HG03280 (cell line): ENCODE data around the gene ATP9B.
"Not testable (repeated sequence)": the region's sequence is repeated elsewhere in the genome, so short reads cannot be mapped to it uniquely, and the experiment has no call there.

ENCODE experiments used
- ATAC-seq: cut with Tn5 transposase; IDR thresholded peaks from one replicate; pipeline ENCODE4 v1.9.1; 2021; ENCODE audit warnings: mild to moderate bottlenecking, moderate library complexity; ENCODE audit not compliant: unreplicated experiment

The ATP9B gene

DNA sequence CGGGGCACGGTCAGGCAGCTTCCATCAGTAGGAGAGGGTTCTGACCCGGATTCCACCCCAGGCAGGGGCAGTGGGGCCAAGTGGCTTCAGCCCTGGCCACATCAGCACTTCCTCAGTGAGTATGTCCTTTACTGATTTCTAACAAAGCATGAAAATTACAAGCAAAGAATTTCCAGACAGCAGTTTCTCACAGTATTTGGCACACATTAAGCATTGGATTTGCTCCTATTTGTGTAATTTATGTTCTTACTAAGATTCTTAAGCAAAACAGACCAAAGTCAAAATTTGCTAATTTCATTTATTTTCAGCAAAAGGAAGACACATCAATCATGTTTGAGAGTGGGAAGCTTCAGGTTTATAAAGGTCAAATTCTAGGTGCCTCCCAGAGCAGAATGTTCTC lies 253.2 kb downstream of the ATP9B start:
- no peak for ATAC-seq

DNA sequence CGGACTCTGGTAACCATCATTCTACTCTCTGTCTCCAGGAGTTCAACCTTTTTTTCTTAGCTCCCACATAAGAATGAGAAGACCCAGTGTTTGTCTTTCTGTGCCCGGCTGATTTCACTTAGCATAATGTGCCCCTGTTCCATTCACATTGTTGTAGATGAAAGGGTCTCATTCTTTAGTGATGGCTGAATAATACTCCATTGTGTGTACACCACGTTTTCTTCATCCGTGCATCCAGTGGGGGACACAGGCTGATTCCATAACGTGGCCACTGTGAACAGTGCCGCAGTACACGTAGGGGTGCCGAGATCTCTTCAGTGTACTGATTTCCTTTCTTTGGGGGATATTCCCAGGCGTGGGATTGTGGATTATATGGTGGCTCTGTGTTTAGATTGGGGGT lies 254.3 kb downstream of the ATP9B start:
- ATAC-seq, result no peak

DNA sequence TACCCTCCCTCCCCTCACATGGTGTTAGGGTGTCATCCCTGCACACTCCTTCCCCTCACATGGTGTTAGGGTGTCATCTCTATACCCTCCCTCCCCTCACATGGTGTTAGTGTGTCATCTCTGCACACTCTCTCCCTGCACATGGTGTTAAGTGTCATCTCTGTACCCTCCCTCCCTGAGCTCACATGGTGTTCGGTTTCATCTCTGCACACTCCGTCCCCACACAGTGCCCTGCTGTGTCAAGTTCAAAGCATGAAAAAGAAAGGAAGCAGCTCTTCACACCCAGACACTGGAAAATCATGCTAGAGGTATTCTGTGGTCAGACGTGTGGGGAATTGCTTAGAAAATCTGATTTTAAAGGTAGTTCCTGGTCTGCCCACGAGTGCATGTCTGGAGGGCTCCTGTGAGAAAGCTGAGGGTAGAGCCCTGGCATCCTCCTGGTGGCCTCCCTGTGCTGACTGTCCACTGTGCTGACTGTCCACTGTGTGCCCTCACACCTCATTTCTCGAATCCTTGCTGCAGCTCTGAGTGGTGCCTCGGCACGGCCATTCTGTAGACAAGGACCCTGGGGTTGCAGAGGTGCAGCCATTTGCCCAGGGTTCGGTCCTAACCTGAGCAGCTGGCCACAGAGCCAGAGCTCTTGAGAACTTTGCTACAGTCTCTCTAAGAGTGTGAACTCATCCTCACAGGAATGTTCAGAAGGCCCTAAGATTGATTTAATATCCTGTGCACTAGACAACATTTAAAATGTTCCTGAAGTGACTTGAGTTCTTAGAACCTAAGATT lies 257.4 kb downstream of the ATP9B start:
- no peak for ATAC-seq

DNA sequence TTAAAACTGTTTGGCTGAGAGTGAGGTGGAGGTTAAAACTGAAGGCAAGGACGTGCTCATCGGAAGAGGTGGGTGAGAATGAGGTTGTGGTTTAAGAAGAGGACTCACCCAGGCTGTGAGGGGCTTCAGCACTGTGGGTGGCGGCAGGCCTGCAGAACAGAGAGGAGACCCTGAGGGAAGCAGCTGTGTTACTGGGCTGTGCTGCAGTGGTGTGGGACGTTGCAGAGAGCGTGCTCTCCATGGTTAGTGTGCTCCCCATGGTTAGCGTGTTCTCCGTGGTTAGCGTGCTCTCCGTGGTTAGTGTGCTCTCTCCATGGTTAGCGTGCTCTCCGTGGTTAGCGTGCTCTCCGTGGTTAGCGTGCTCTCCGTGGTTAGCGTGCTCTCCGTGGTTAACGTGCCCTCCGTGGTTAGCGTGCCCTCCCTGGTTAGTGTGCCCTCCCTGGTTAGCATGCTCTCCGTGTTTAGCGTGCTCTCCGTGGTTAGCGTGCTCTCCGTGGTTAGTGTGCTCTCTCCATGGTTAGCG lies 258.1 kb downstream of the ATP9B start:
- no peak for ATAC-seq

DNA sequence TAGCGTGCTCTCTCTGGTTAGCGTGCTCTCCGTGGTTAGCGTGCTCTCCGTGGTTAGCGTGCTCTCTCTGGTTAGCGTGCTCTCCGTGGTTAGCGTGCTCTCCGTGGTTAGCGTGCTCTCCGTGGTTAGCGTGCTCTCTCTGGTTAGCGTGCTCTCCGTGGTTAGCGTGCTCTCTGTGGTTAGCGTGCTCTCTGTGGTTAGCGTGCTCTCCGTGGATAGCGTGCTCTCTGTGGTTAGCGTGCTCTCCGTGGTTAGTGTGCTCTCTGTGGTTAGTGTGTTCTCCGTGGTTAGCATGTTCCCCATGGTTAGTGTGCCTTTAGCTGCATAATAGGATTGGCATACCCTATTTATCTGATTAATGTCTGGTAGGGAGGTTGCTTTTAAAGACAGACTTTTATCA lies 258.7 kb downstream of the ATP9B start:
- ATAC-seq, result not testable (repeated sequence)

DNA sequence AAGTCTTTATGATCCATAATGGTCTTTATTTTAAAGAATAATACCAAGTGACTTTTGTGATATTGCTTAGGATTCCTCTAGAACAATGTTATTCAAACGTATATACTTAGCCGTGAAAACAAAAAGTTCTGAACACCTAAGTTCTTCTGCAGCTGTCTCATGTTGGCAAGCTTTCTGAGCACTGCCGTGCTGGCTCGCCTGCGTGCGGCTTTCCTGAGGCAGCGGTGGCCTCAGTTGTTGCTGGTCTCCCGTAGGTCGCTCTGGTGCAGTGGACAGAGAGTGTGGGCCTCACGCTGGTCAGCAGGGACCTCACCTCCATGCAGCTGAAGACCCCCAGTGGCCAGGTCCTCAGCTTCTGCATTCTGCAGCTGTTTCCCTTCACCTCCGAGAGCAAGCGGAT lies 259.7 kb downstream of the ATP9B start:
- no peak for ATAC-seq

DNA sequence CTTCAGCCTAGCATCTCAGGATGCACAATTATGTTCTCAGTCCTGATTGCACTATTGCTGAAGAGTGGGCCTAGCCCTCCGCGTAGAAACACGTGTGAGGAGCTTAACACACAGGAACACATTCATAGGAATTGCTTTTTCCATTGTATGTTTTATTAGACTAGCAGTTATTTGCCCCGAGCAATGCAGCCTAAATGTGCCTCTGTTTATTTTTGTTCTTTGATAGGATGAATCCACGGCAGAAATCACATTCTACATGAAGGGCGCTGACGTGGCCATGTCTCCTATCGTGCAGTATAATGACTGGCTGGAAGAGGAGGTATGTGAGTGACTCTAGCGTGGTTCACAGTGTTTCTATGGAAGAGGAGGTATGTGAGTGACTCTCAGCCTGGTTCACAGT lies 260.6 kb downstream of the ATP9B start:
- ATAC-seq, result no peak

DNA sequence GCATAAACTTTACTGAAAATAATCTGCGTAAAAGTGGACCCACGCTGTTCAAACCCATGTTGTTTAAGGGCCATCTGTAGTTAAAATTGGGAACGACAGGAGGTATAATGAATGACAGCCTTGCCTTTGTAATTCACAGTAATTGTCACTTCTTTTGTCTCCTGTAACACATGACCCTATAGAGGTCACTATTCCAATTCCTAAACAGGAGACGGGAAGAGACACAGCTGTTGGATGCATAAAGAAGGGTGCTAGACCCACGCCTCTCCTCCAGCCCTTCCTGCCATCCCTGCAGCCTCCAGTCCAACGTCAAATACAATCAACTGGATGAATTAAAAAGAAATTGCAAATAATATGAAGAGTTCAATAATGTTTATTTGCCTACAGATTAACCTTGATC lies 263.5 kb downstream of the ATP9B start:
- ATAC-seq, result no peak

DNA sequence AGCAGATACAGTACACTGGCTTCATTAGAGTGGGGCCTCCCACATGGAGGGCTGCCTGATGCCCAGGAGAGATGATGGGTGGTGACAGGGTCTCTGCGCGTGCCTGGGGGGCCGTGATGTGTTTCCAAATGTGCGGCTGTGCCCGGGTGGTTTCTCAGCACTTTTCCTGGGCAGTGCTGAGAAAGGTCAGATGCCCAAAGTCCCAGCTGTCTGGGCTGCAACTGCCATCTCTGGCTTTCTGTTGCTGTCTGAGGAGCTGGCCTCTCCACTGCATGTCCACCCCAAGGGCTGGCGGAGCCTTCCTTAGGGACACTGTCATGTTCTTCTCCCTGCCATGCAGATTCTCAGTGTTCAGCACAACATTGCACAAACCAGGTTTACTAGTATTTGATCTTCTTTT lies 263.9 kb downstream of the ATP9B start:
- no peak for ATAC-seq

DNA sequence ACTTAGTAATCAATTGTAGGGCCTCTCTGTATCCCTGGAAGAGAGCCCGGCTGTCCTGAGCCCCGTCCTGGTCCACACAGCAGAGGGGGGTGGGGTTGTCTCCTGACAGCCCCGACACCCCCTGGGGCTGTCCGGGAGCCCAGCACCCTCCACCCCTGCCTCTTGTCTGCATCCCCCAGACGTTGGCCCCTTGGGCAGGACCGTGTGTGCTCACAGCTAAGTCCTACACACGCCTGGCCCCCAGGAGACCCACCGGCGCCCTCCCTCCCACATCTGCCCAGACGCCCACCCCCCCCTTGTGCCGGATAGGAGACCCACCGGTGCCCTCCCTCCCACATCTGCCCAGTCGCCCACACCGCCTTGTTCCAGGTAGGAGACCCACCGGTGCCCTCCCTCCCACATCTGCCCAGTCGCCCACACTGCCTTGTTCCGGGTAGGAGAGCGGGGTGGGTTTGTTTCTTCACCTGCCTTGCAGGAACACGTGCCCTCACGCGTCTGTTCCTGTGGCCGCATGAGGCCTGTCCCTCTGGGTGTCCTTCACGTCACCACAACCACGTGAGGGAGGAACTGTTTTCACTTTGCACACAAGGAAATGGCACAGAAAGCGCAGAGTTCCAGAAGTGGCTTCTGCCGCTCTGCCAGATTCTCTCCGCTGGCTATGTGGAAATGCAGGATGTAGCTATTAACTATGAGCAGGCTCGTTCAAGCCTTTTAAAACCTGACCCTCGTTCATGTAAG lies 265.5 kb downstream of the ATP9B start:
- no peak for ATAC-seq

DNA sequence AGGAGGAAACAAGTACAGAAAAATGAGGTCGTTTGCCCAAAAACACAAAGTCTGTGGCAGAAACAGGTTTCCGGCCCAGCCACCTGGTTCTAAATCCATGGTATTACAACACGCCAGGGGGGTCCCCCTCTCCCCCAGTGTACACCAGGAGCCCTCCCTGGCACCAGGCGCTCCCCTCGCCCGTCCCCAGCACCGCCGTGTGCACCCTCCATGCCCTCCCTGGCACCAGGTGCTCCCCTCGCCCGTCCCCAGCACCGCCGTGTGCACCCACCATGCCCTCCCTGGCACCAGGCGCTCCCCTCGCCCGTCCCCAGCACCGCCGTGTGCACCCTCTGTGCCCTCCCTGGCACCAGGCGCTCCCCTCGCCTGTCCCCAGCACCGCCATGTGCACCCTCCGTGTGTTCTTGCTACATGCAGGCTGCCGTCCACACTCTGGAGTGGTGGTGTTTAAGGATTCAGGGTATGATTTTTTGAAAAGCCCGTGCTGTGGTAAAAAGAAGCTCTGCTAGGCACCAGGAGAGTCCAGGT lies 266.7 kb downstream of the ATP9B start:
- ATAC-seq, result no peak

DNA sequence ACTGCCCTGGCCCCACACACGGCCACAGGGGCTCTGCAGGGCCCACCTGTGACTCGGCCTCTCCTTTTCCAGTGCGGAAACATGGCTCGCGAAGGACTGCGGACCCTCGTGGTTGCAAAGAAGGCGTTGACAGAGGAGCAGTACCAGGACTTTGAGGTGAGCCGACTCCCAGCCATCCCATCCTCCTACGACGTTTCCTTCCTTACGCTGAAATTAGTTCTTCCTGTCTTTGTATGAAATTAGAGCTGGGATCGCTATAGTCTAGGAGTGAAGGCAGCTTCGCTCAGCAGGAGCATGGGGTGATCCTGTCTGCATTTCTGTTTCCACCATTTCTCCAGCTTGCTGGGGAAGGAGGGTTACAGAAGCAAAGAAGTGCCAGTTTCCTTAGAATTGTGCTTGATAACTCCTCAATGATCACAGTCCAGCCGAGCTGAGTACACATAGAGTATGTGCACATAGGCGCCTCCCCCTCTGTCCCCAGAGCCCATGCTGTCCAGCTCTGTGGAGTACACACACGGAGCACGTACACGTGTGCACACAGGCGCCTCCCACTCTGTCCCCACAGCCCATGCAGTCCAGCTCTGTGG lies 267.5 kb downstream of the ATP9B start:
- no peak for ATAC-seq

DNA sequence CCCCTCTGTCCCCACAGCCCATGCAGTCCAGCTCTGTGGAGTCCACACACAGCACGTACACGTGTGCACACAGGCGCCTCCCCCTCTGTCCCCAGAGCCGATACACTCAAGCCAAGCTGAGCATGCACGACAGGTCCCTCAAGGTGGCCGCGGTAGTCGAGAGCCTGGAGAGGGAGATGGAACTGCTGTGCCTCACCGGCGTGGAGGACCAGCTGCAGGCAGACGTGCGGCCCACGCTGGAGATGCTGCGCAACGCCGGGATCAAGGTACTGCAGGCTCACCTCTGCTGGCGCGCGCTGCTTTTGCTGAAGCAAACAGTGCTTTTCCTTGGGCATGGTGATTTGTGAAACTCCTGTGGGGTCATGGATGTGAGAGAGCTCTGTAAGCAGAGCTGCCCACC lies 268.0 kb downstream of the ATP9B start:
- no peak for ATAC-seq

DNA sequence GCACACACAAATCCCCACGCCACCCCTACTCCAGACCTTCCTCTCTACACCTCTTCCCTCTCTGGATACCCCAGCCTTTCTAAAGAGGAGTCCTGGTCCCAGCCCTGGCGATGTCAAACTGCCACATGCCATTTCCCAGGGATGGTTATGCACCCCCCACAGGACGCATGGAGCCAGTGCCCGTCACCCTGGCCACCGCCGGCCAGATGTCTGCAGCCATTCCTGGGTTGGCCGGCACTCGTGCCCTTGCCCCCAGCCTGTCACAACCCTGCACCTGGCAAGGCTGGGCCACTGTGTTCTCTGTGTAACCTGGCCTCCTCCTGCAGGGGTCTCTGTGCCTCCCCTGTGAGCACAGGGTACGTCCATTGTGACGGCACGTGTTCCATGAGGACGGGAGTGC lies 268.4 kb downstream of the ATP9B start:
- no peak for ATAC-seq

DNA sequence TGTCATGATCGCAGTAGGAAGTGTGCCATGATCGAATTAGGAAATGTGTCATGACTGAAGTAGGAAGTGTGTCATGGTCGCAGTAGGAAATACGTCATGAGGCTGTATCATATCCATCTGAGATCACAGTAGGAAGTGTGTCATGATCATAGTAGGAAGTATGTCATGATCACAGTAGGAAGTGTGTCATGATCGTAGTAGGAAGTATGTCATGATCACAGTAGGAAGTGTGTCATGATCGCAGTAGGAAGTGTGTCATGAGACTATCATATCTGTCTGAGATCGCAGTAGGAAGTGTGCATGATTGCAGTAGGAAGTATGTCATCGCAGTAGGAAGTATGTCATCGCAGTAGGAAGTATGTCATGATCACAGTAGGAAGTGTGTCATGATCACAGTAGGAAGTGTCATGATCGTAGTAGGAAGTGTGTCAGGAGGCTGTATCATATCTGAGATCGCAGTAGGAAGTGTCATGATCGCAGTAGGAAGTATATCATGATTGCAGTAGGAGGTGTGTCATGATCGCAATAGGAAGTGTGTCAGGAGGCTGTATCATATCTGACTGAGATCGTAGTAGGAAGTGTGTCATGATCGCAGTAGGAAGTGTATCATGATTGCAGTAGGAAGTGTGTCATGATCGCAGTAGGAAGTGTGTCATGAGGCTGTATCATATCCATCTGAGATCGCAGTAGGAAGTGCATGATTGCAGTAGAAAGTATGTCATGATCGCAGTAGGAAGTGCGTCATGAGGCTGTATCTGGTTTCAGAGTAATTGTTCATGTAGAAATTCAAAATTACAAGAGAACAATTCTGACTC lies 270.1 kb downstream of the ATP9B start:
- ATAC-seq, result no peak

DNA sequence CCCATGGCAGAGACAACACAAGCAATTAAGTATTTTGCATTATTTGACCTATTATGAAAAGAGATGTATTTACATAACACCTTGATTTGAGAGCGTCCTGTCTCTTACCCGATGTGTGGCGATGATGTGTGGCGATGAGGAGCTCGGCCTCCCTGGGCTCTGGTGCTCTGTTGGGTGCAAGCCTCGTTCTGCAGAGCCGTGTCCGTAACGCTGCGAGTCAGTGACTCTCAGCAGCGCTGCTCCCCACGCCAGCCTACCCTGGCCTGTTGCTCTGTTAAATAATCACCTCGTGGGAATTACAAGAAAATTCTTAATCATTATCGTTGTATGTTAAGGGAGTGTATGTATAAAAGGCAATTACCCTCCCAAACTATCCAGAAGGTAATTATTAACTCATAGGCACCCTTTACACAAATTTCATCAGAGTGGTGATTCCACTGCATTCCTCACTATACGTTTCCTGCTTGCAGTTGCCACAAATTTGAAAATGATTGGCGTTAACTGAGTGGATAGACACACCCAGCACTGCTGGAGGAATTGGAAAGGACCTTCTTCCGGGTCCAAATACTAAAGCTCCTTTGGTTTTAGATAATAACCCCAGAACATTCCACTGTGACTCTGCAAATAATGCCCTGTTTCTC lies 274.5 kb downstream of the ATP9B start:
- ATAC-seq, result no peak

DNA sequence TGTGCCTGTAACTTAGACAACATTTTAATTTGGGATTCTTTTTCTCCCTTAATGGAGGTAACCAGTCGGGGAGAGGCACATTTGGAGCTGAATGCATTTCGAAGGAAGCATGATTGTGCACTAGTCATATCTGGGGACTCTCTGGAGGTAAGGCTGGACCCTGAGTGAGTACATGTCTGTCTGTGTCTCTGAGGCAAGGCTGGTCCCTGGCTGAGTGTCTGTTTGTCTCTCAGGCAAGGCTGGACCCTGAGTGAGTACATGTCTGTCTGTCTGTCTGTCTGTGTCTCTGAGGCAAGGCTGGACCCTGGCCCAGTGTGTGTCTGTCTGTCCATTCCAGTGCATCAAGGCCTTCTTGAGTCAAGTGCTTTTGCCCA lies 275.0 kb downstream of the ATP9B start:
- no peak for ATAC-seq

DNA sequence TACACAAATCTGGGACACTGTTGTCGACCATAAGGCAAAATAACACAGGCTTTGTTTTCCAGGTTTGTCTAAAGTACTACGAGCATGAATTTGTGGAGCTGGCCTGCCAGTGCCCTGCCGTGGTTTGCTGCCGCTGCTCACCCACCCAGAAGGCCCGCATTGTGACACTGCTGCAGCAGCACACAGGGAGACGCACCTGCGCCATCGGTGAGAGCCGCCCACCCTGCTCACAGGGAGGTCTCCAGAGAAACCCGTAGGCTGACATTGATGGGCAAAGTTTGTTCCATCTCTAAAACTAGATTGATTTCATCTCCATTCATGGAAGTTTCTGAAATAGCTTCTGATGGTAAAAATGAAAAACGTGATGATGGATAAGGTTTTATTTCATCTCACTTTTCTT lies 276.2 kb downstream of the ATP9B start:
- no peak for ATAC-seq

DNA sequence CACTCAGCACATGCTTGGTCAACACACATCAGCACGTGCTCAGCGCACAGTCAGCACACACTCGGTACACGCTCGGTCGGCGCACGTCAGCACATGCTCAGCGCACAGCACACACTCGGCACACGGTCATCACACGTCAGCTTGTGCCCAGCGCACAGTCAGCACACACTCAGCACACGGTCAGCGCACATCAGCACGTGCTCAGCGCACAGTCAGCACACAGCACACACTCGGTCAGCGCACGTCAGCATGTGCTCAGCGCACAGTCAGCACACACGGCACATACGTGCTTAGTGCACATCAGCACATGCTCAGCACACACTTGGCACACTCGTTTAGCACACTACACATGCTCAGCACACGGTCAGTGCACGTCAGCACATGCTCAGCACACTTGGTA lies 276.8 kb downstream of the ATP9B start:
- ATAC-seq, result no peak

DNA sequence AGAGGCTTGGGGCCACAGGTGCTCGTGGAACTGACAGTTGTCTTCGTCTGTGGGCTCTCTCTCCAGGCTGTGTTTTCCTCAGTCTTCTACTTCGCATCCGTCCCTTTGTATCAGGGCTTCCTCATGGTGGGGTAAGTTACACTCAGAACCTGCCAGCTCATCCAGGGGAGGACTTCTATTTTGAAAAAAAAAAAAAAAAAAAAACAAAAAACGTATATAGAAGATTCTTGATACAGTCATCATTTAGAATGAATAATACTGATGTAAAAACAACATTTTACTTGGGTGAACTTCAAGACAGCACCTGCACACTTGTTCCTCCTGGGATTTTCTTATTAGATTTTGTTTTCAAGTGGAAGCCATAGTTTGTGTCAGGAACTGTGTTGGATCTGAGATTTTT lies 278.9 kb downstream of the ATP9B start:
- no peak for ATAC-seq
